Activated CD4-positive, alpha-beta T cell treated with anti-CD3 and anti-CD28 coated beads for 4 hours (primary cell): ENCODE results near the gene HSPA8.
A peak's percentile ranks its signal among the peaks of the same experiment; 100 is the strongest.

Source experiments
- DNase-seq, 2 donors: peaks; one replicate each; pipeline ENCODE4 v3.0.0-alpha.2; 2020

HSPA8 gene

GRCh38 chr11:123046473-123047259, 15.3 kb downstream of the HSPA8 start:
- no peak for DNase-seq

GRCh38 chr11:123045101-123045500, 16.8 kb downstream of the HSPA8 start:
- DNase-seq, result no peak

- no peak for DNase-seq
Measured at GRCh38 chr11:123041185-123041584, 20.8 kb downstream of the HSPA8 start.

GRCh38 chr11:123040111-123040432, 21.9 kb downstream of the HSPA8 start:
- DNase-seq, result no peak

- no peak for DNase-seq
Measured at GRCh38 chr11:123035831-123036230, 26.1 kb downstream of the HSPA8 start.

GRCh38 chr11:123034597-123034996, 27.3 kb downstream of the HSPA8 start:
- DNase-seq, result no peak

- DNase-seq, result no peak
Measured at GRCh38 chr11:123033895-123034294, 28.0 kb downstream of the HSPA8 start.

- no peak for DNase-seq
Measured at GRCh38 chr11:123030517-123030916, 31.4 kb downstream of the HSPA8 start.

- DNase-seq, result peak; percentile 11 to 14
Measured at GRCh38 chr11:123020968-123021367, 41.0 kb downstream of the HSPA8 start.

- no peak for DNase-seq
Measured at GRCh38 chr11:123018702-123019101, 43.2 kb downstream of the HSPA8 start.

GRCh38 chr11:123011510-123011909, 50.4 kb downstream of the HSPA8 start:
- DNase-seq, result no peak
